K562 (cell line): Measurements from ENCODE around the gene TMCO2. TPM values are rescaled to one million over a fixed set of nuclear protein-coding genes. Genes with fewer than 3 reads are reported as not detected.

Experiments
- ATAC-seq: fragments of 200-7000 bp; cut with Tn5 transposase; 3 replicates; pipeline ENCODE4 v1.9.1; 2020; ENCODE audit warnings: moderate library complexity
- BruUV-seq: library from RNA; stranded (reverse); fragments of 400-500 nt; replicated peaks from 2 replicates; lab custom pipeline; 2021; lab: Mats Ljungman, UMichigan
- CTCF ChIA-PET: fragments of 300-600 bp; formaldehyde crosslinking; extraction: SDS; loops from one replicate; lab custom pipeline; 2021; ENCODE audit warnings: low intra/inter-chr PET ratio; lab: Yijun Ruan, JAX
- POLR2A ChIA-PET: fragments of 300-600, 350-650 bp; sonication (Branson Sonifier 250); formaldehyde crosslinking; extraction: SDS; loops from one replicate; lab custom pipeline; 2021; ENCODE audit warnings: antibody characterized with exemption, inconsistent platforms; lab: Yijun Ruan, JAX
- DNase-seq, 4 experiments: peaks; one replicate each; pipeline versions ENCODE4 v3.0.0 to v3.0.0-alpha.2; 2011 to 2018; ENCODE audit warnings: low spot score in 3 of 4, mixed read lengths in 3 of 4; ENCODE audit errors: extremely low read depth in 1 of 4
- FAIRE-seq: peaks from 2 replicates; lab custom pipeline; 2011; peaks lifted over from hg19 to GRCh38; lab: Jason Lieb, UNC
- H2AFZ ChIP-seq: 2 replicates; pipeline ENCODE4 v1.6.0; 2011; ENCODE audit warnings: low read depth, low read length, control low read depth, inconsistent platforms
- H3K27ac ChIP-seq: fragments of 200-600 bp; 3 replicates; pipeline ENCODE4 v1.8.0; 2011; ENCODE audit warnings: low read depth, mild to moderate bottlenecking, control low read depth, inconsistent platforms, low read length, moderate library complexity, mixed read lengths; ENCODE audit errors: extremely low read depth
- H3K27me3 ChIP-seq, 2 experiments: fragments of 300-600 bp in 1 of 2; 2 replicates in 1 of 2; 3 replicates in 1 of 2; pipeline versions ENCODE4 v1.6.0 to v1.8.0; 2011; ENCODE audit warnings: inconsistent platforms in 2 of 2, low read length in 2 of 2, mild to moderate bottlenecking in 1 of 2, mixed read lengths in 1 of 2, moderate library complexity in 1 of 2; ENCODE audit not compliant: control insufficient read depth in 2 of 2, insufficient read depth in 2 of 2
- H3K36me3 ChIP-seq: fragments of 300-600 bp; 3 replicates; pipeline ENCODE4 v1.8.0; 2011; ENCODE audit warnings: mild to moderate bottlenecking, low read length, inconsistent platforms; ENCODE audit not compliant: control insufficient read depth, insufficient read depth
- H3K4me1 ChIP-seq, 2 experiments: fragments of 200-600 bp in 1 of 2; replicated peaks in 1 of 2; 2 replicates in 1 of 2; 3 replicates in 1 of 2; pipeline versions ENCODE4 v1.5.1 to v1.8.0; 2011; ENCODE audit warnings: inconsistent platforms in 2 of 2, low read length in 2 of 2, mild to moderate bottlenecking in 1 of 2, mixed read lengths in 1 of 2, moderate library complexity in 1 of 2; ENCODE audit not compliant: control insufficient read depth in 2 of 2, insufficient read depth in 2 of 2
- H3K4me2 ChIP-seq: 2 replicates; pipeline ENCODE4 v1.6.1; 2011; ENCODE audit warnings: low read length, control low read depth, inconsistent platforms, mixed read lengths; ENCODE audit not compliant: insufficient read depth
- H3K4me3 ChIP-seq: fragments of 200-600 bp; sonication (generic), shearing (Covaris generic); 2 replicates; pipeline ENCODE4 v1.5.1; 2016; ENCODE audit warnings: control low read depth, inconsistent platforms
- H3K79me2 ChIP-seq: fragments of 200-600 bp; 3 replicates; pipeline ENCODE4 v1.8.0; 2011; ENCODE audit warnings: low read length, inconsistent platforms; ENCODE audit not compliant: control insufficient read depth, insufficient read depth
- H3K9ac ChIP-seq, 2 experiments: 2 replicates each; pipeline versions ENCODE4 v1.6.0 to v1.6.1; 2011; ENCODE audit warnings: low read depth in 2 of 2, low read length in 2 of 2, control low read depth in 1 of 2, inconsistent platforms in 1 of 2, mild to moderate bottlenecking in 1 of 2, mixed read lengths in 1 of 2; ENCODE audit not compliant: insufficient read depth in 1 of 2
- H3K9me1 ChIP-seq: one replicate; pipeline ENCODE4 v1.6.0; 2011; ENCODE audit warnings: inconsistent platforms, mild to moderate bottlenecking, low read length, moderate library complexity; ENCODE audit not compliant: control insufficient read depth, insufficient read depth
- H3K9me3 ChIP-seq: replicated peaks from 2 replicates; pipeline ENCODE4 v1.5.1; 2011; ENCODE audit warnings: low read depth, low read length, inconsistent platforms; ENCODE audit not compliant: control insufficient read depth, insufficient read depth
- H4K20me1 ChIP-seq: replicated peaks from 2 replicates; pipeline ENCODE4 v1.6.1; 2011; ENCODE audit warnings: low read length, inconsistent platforms, mixed read lengths; ENCODE audit not compliant: control insufficient read depth, insufficient read depth
- TCFL5 ChIP-seq: fragments of 250-450 bp; sonication (Bioruptor Pico); conservative IDR thresholded peaks from 2 replicates; pipeline ENCODE4 v1.6.1; 2021; ENCODE audit warnings: mild to moderate bottlenecking, moderate library complexity, matching md5 sums
- WGBS: fragments of 100-300 bp; shearing (Covaris generic); methylation state at CpG from one replicate; pipeline ENCODE4 v1.1.6; 2016; ENCODE audit warnings: low coverage, mixed read lengths; ENCODE audit not compliant: insufficient coverage; ENCODE audit errors: missing lambda C conversion rate; 5-methylcytosine and 5-hydroxymethylcytosine counted together
- in situ Hi-C: fragments of 300-500 bp; cut with MboI; formaldehyde crosslinking; loops from 4 replicates; pipeline ENCODE4 v1.15.0; 2018; ENCODE audit warnings: inconsistent platforms, mixed read lengths
- intact Hi-C: fragments of 100-400 bp; cut with micrococcal nuclease; formaldehyde crosslinking; loops from 2 replicates; pipeline ENCODE4 v1.14.2; 2022
- polyA plus RNA-seq, 8 experiments: library from polyadenylated mRNA; depleted of rRNA in 4 of 8; stranded (reverse) in 5 of 8; unstranded in 3 of 8; fragments of >200 nt; fragmentation: Nextera tagmentation in 2 of 8; fragmentation: Illumina TruSeq in 1 of 8; extraction: Ambion mirVana in 2 of 8; extraction: Trizol in 1 of 8; gene quantifications; 2 replicates each; pipeline versions ENCODE4 v1.2.1 to v1.2.3, GENCODE V29; 2011 to 2014; ENCODE audit warnings: inconsistent platforms in 1 of 8, missing spikeins in 1 of 8
- total RNA-seq, 7 experiments: library from RNA; depleted of rRNA in 6 of 7; stranded (reverse); fragments of >200 nt in 6 of 7; fragmentation: Illumina TruSeq in 2 of 7; extraction: Trizol in 2 of 7; gene quantifications; 2 replicates each; pipeline versions ENCODE4 v1.2.1 to v1.2.3, GENCODE V29; 2011 to 2021; ENCODE audit warnings: low replicate concordance in 1 of 7
- TF ChIP-seq, protein P1 (sequence below): fragments of 450-650 bp; IDR thresholded peaks from 2 replicates; pipeline ENCODE4 v1.6.1; 2016; ENCODE audit warnings: borderline replicate concordance

The TMCO2 gene
- total and polyA plus RNA-seq, 9 of the 15 experiments (the other 6 are each of a cell fraction or from before 2014, with no cell fraction given) = not detected

DNA sequence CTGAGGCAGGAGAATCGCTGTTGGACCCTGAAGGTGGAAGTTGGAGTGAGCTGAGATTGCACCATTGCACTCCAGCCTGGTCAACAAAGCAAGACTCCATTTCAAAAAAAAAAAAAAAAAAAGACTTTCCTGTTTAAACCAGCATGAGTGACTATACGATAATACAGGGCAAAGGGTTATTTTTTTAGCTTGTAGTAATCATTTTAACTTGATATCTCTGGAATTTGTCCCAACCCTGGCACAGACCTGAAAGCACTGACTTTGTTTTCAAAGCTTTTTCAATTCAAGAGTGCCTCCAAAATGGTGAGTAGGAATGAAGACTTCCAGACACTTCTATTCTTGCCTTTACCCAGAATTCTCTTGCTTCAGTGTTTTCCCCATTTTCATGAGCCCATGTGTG is 4.4 kb upstream of the TMCO2 start:
- WGBS = 51% methylated on average over 2 of the region's 2 CpGs
- Histone ChIP-seq H3K27me3 (no peaks in the 10 kb centered on the region), H2AFZ (no peak overlapping the region), H3K79me2 (no peaks in the 10 kb centered on the region), H3K9me3 (no peaks in the 10 kb centered on the region), H3K9me1 (no peaks in the 10 kb centered on the region), H3K4me3 (no peak overlapping the region), H3K36me3 (peaks cover 12% of the 10 kb centered on the region), H3K4me2 (no peak overlapping the region), H3K27ac (no peak overlapping the region), H4K20me1 (no peaks in the 10 kb centered on the region), H3K4me1 (peaks cover 0 to 3% of the 10 kb centered on the region in 2 experiments; a peak in 1 of 5 replicates), H3K9ac (no peak overlapping the region)
- no TSS peak for BruUV-seq
- no peak for DNase-seq
- ChIA-PET POLR2A (interaction anchor here (0.5 to 2.0 kb wide), 5 partner anchors 12 to 54 kb away, joined by 3 to 8 read pairs (median 4); no protein-coding TSS in a partner anchor), CTCF (no interaction called here)
- TF ChIP-seq TCFL5 = no peak
- TF ChIP-seq, protein P1, sequence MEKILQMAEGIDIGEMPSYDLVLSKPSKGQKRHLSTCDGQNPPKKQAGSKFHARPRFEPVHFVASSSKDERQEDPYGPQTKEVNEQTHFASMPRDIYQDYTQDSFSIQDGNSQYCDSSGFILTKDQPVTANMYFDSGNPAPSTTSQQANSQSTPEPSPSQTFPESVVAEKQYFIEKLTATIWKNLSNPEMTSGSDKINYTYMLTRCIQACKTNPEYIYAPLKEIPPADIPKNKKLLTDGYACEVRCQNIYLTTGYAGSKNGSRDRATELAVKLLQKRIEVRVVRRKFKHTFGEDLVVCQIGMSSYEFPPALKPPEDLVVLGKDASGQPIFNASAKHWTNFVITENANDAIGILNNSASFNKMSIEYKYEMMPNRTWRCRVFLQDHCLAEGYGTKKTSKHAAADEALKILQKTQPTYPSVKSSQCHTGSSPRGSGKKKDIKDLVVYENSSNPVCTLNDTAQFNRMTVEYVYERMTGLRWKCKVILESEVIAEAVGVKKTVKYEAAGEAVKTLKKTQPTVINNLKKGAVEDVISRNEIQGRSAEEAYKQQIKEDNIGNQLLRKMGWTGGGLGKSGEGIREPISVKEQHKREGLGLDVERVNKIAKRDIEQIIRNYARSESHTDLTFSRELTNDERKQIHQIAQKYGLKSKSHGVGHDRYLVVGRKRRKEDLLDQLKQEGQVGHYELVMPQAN = no peak
- no peak for ATAC-seq
- no peak for FAIRE-seq
- intact Hi-C loops (no loop called here), in situ Hi-C loops (no loop called here)
